ENCODE data around the gene CNGA4.

CNGA4 gene

GRCh38 chr11:6200975-6201374, 37.9 kb upstream of the CNGA4 start:
- H3K27ac ChIP-seq, result no peak overlapping the region
- TF ChIP-seq CTCF (conservative IDR thresholded peaks at IDR 0.05), result no peak

- H3K27ac ChIP-seq, result no peak overlapping the region
- TF ChIP-seq CTCF (conservative IDR thresholded peaks at IDR 0.05), result no peak
These were observed 37.4 kb upstream of the CNGA4 start for GRCh38 chr11:6201481-6201880.

- H3K27ac ChIP-seq, result no peak overlapping the region
- TF ChIP-seq CTCF (conservative IDR thresholded peaks at IDR 0.05), result no peak
These were observed 36.8 kb upstream of the CNGA4 start for GRCh38 chr11:6202041-6202440.

- no peak overlapping the region for H3K27ac ChIP-seq
- TF ChIP-seq CTCF (conservative IDR thresholded peaks at IDR 0.05), result no peak
These were observed 35.6 kb upstream of the CNGA4 start for GRCh38 chr11:6203327-6203726.

GRCh38 chr11:6204706-6205105, 34.2 kb upstream of the CNGA4 start:
- TF ChIP-seq CTCF (conservative IDR thresholded peaks at IDR 0.05), result no peak
- no peak overlapping the region for H3K27ac ChIP-seq

GRCh38 chr11:6205366-6205765, 33.5 kb upstream of the CNGA4 start, which contains the start of gene C11orf42:
TSS of gene C11orf42 (plus strand) at chr11:6205557. CDS start at chr11:6205616, 59 bp downstream.
- no peak for TF ChIP-seq CTCF (conservative IDR thresholded peaks at IDR 0.05)
- H3K27ac ChIP-seq, result no peak within 1 kb of the TSS

GRCh38 chr11:6206456-6207180, 32.3 kb upstream of the CNGA4 start:
- H3K27ac ChIP-seq, result no peak overlapping the region
- no peak for TF ChIP-seq CTCF (conservative IDR thresholded peaks at IDR 0.05)
